ENCODE measurements around the gene RAB6B.

Gene RAB6B

GRCh38 chr3:133899311-133899710 lies 3.6 kb upstream of the RAB6B start:
- H3K36me3 ChIP-seq (ENCODE audit: insufficient read depth, insufficient read length, low read length) = no peaks in the 10 kb centered on the region
- H3K4me3 ChIP-seq (ENCODE audit: insufficient read length, low read depth) = no peak overlapping the region
- no peak for TF ChIP-seq YY1 (IDR thresholded peaks at IDR 0.05; ENCODE audit: insufficient read depth, insufficient read length)
- TF ChIP-seq SUZ12 (IDR thresholded peaks at IDR 0.05; ENCODE audit: extremely low read depth, insufficient read depth, insufficient read length) = no peak
- TF ChIP-seq ZNF274 (IDR thresholded peaks at IDR 0.05; ENCODE audit: low read depth, low read length) = no peak
- H3K9me3 ChIP-seq (ENCODE audit: insufficient read depth, low read length) = no peaks in the 10 kb centered on the region
- DNase-seq (ENCODE audit: low read depth, low spot score) = no peak
- H3K27me3 ChIP-seq (ENCODE audit: insufficient read depth, insufficient read length) = peaks cover 30% of the 10 kb centered on the region
- peaks cover 6% of the 10 kb centered on the region for H3K4me1 ChIP-seq (ENCODE audit: insufficient read depth, insufficient read length)
- H3K9ac ChIP-seq (ENCODE audit: insufficient read length, low read depth) = no peak overlapping the region

GRCh38 chr3:133897547-133897946 lies 1.9 kb upstream of the RAB6B start:
- peaks cover 35% of the 10 kb centered on the region for H3K27me3 ChIP-seq (ENCODE audit: insufficient read depth, insufficient read length)
- H3K4me3 ChIP-seq (ENCODE audit: insufficient read length, low read depth) = no peak overlapping the region
- no peak for TF ChIP-seq YY1 (IDR thresholded peaks at IDR 0.05; ENCODE audit: insufficient read depth, insufficient read length)

DNA sequence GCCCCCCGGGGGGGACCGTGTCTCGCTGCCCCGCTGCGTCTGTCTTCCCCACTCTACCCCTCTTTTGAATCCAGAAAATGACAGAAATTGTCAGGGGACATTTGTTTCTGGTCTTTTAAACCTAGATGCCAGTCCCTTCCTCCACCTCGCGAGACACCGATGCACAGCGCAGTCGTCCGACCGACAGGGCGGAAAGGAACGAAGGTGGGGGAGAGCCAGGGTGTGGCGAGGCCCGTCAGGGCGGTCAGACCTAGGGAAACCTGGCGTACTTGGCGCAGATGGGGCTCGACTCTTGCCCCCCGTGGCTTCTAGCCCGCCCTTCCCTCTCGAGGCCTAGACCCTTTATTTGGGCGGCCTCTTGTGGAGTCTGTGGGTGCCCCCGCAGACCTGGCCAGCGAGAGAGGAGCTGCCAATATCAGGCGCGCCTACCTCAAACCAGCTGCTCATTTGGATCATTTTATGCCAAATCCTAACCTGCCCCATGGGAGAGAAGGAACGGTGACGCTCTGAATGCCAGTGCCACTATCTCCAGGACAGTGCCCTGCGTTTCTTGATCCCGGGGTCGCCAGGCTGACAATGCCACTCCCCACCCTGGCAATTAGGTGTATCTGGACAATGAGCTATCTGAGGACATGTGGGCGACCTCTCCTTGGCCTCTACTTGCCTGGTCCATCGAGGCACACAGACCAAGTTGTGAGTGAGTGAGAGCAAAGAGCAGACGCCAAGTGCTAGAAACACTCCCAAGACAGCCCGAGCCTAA lies 500 bp upstream of the RAB6B start:
- peaks cover 35% of the 10 kb centered on the region for H3K27me3 ChIP-seq (ENCODE audit: insufficient read depth, insufficient read length)
- DNase-seq (ENCODE audit: low read depth, low spot score) = no peak
- H3K36me3 ChIP-seq (ENCODE audit: insufficient read depth, insufficient read length, low read length) = no peaks in the 10 kb centered on the region
- no peaks in the 10 kb centered on the region for H3K9me3 ChIP-seq (ENCODE audit: insufficient read depth, low read length)
- H3K4me3 ChIP-seq (ENCODE audit: insufficient read length, low read depth) = peak overlapping the region; percentile 53
- peak overlapping the region; percentile 86 for H3K9ac ChIP-seq (ENCODE audit: insufficient read length, low read depth)
- no peak for TF ChIP-seq SUZ12 (IDR thresholded peaks at IDR 0.05; ENCODE audit: extremely low read depth, insufficient read depth, insufficient read length)
- TF ChIP-seq YY1 (IDR thresholded peaks at IDR 0.05; ENCODE audit: insufficient read depth, insufficient read length) = no peak
- no peak for TF ChIP-seq ZNF274 (IDR thresholded peaks at IDR 0.05; ENCODE audit: low read depth, low read length)
- H3K4me1 ChIP-seq (ENCODE audit: insufficient read depth, insufficient read length) = peaks cover 17% of the 10 kb centered on the region

More at GRCh38 chr3:133897547-133897946, 1.9 kb upstream of the RAB6B start:
- peaks cover 12% of the 10 kb centered on the region for H3K4me1 ChIP-seq (ENCODE audit: insufficient read depth, insufficient read length)
- H3K36me3 ChIP-seq (ENCODE audit: insufficient read depth, insufficient read length, low read length) = no peaks in the 10 kb centered on the region
- no peak for DNase-seq (ENCODE audit: low read depth, low spot score)
- no peak overlapping the region for H3K9ac ChIP-seq (ENCODE audit: insufficient read length, low read depth)
- no peaks in the 10 kb centered on the region for H3K9me3 ChIP-seq (ENCODE audit: insufficient read depth, low read length)

- no peaks in the 10 kb centered on the region for H3K9me3 ChIP-seq (ENCODE audit: insufficient read depth, low read length)
- DNase-seq (ENCODE audit: low read depth, low spot score) = no peak
- H3K4me3 ChIP-seq (ENCODE audit: insufficient read length, low read depth) = peak overlapping the region; percentile 53
- peak overlapping the region; percentile 68 for H3K9ac ChIP-seq (ENCODE audit: insufficient read length, low read depth)
- TF ChIP-seq SUZ12 (IDR thresholded peaks at IDR 0.05; ENCODE audit: extremely low read depth, insufficient read depth, insufficient read length) (no peak), ZNF274 (IDR thresholded peaks at IDR 0.05; ENCODE audit: low read depth, low read length) (no peak), YY1 (IDR thresholded peaks at IDR 0.05; ENCODE audit: insufficient read depth, insufficient read length) (no peak)
- H3K27me3 ChIP-seq (ENCODE audit: insufficient read depth, insufficient read length) = peaks cover 35% of the 10 kb centered on the region
- peaks cover 17% of the 10 kb centered on the region for H3K4me1 ChIP-seq (ENCODE audit: insufficient read depth, insufficient read length)
- no peaks in the 10 kb centered on the region for H3K36me3 ChIP-seq (ENCODE audit: insufficient read depth, insufficient read length, low read length)
Observed at GRCh38 chr3:133894353-133895207, 1.1 kb downstream of the RAB6B start.

GRCh38 chr3:133893683-133894352 lies 1.9 kb downstream of the RAB6B start:
- Histone ChIP-seq H3K27me3 (ENCODE audit: insufficient read depth, insufficient read length) (peaks cover 35% of the 10 kb centered on the region), H3K4me3 (ENCODE audit: insufficient read length, low read depth) (peak overlapping the region; percentile 53), H3K9me3 (ENCODE audit: insufficient read depth, low read length) (no peaks in the 10 kb centered on the region), H3K4me1 (ENCODE audit: insufficient read depth, insufficient read length) (peaks cover 17% of the 10 kb centered on the region), H3K9ac (ENCODE audit: insufficient read length, low read depth) (peak overlapping the region; percentile 68), H3K36me3 (ENCODE audit: insufficient read depth, insufficient read length, low read length) (no peaks in the 10 kb centered on the region)
- no peak for DNase-seq (ENCODE audit: low read depth, low spot score)
- no peak for TF ChIP-seq ZNF274 (IDR thresholded peaks at IDR 0.05; ENCODE audit: low read depth, low read length)
- TF ChIP-seq YY1 (IDR thresholded peaks at IDR 0.05; ENCODE audit: insufficient read depth, insufficient read length) = no peak
- TF ChIP-seq SUZ12 (IDR thresholded peaks at IDR 0.05; ENCODE audit: extremely low read depth, insufficient read depth, insufficient read length) = no peak

DNA sequence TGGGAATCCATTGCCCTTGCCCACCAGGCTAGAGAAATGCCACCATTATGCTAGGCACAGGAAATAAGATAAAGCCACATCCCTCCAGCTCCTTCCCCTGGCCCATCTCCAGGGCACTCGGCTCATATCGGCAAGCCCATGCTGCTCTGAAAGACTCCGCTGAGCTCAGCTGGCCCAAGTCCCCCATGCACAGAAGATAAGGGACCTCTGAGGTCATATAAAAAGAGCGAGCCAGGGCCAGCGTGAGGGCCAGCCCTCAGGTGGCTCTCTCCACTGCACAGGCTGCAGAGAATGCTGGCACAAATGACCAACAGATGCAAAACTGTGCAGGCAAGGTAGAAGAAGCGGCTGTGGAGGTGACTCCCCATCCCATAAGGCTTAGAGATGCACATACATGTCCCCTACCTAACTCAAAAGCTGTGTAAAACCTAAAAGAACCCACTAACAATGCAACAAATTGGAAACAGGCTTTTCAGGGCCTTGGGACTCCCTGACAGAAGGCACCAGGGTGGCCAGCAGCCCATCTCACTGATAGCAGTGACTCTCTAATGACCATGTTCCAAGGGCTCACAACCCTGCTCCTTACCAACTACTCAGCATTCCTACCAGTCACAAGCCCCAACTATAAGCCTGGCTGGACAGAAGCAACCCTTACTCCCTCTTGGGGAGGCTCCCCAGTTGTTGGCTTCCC lies 3.0 kb downstream of the RAB6B start:
- no peak for DNase-seq (ENCODE audit: low read depth, low spot score)
- no peaks in the 10 kb centered on the region for H3K36me3 ChIP-seq (ENCODE audit: insufficient read depth, insufficient read length, low read length)
- H3K9me3 ChIP-seq (ENCODE audit: insufficient read depth, low read length) = no peaks in the 10 kb centered on the region
- H3K27me3 ChIP-seq (ENCODE audit: insufficient read depth, insufficient read length) = peaks cover 29% of the 10 kb centered on the region
- H3K4me1 ChIP-seq (ENCODE audit: insufficient read depth, insufficient read length) = peaks cover 24% of the 10 kb centered on the region
- H3K4me3 ChIP-seq (ENCODE audit: insufficient read length, low read depth) = no peak overlapping the region
- no peak overlapping the region for H3K9ac ChIP-seq (ENCODE audit: insufficient read length, low read depth)
- TF ChIP-seq ZNF274 (IDR thresholded peaks at IDR 0.05; ENCODE audit: low read depth, low read length) = no peak
- TF ChIP-seq SUZ12 (IDR thresholded peaks at IDR 0.05; ENCODE audit: extremely low read depth, insufficient read depth, insufficient read length) = no peak
- no peak for TF ChIP-seq YY1 (IDR thresholded peaks at IDR 0.05; ENCODE audit: insufficient read depth, insufficient read length)
